A549 (cell line): ENCODE measurements around the gene KHNYN. TPM values are rescaled to one million over a fixed set of nuclear protein-coding genes. Genes with fewer than 3 reads are reported as not detected.
A peak's percentile ranks its signal among the peaks of the same experiment; 100 is the strongest.

ENCODE experiments used
- ATAC-seq, 2 experiments: fragments of 200-7000 bp in 1 of 2; fragments of >200 bp in 1 of 2; cut with Nextera tagmentation in 1 of 2; cut with Tn5 transposase in 1 of 2; 3 replicates each; pipeline versions ENCODE4 v1.8.0 to v1.9.1; 2018 to 2020; ENCODE audit warnings: mild to moderate bottlenecking in 1 of 2, moderate library complexity in 1 of 2
- CTCF ChIA-PET: fragments of 300-600 bp; sonication (Branson Sonifier 250); formaldehyde crosslinking; extraction: SDS; loops from one replicate; lab custom pipeline; 2021; ENCODE audit warnings: antibody characterized with exemption, inconsistent platforms; lab: Yijun Ruan, JAX
- POLR2A ChIA-PET: fragments of 350-600 bp; formaldehyde crosslinking; extraction: SDS; loops from one replicate; lab custom pipeline; 2021; ENCODE audit warnings: antibody characterized with exemption, inconsistent platforms; lab: Yijun Ruan, JAX
- DNase-seq, 2 experiments: peaks; one replicate each; pipeline versions ENCODE4 v3.0.0 to v3.0.0-alpha.2; 2011 to 2016; ENCODE audit warnings: low read depth in 1 of 2, low spot score in 1 of 2
- FAIRE-seq: peaks from 2 replicates; lab custom pipeline; 2011; peaks lifted over from hg19 to GRCh38; lab: Jason Lieb, UNC
- H3K27ac ChIP-seq, 2 experiments: fragments of >200 bp; sonication (Bioruptor Twin); formaldehyde crosslinking; 3 replicates each; pipeline ENCODE4 v1.5.1; 2016 to 2017
- H3K4me1 ChIP-seq: fragments of >200 bp; sonication (Bioruptor Twin); formaldehyde crosslinking; 3 replicates; pipeline ENCODE4 v1.6.1; 2016
- H3K4me2 ChIP-seq: fragments of >200 bp; sonication (Bioruptor Twin); formaldehyde crosslinking; 3 replicates; pipeline ENCODE4 v1.6.1; 2016
- H3K4me3 ChIP-seq: fragments of >200 bp; sonication (Bioruptor Twin); formaldehyde crosslinking; 3 replicates; pipeline ENCODE4 v1.5.1; 2016
- H3K9me3 ChIP-seq: fragments of >200 bp; sonication (Bioruptor Twin); formaldehyde crosslinking; 3 replicates; pipeline ENCODE4 v1.6.1; 2016
- BHLHE40 ChIP-seq: IDR thresholded peaks from 2 replicates; pipeline ENCODE4 v1.6.1; 2012; ENCODE audit warnings: low read depth, low read length, inconsistent platforms
- CBX2 ChIP-seq: fragments of 200-600 bp; sonication (generic); IDR thresholded peaks from 2 replicates; pipeline ENCODE4 v1.6.1; 2016; ENCODE audit warnings: low read depth, mild to moderate bottlenecking, borderline replicate concordance
- E2F6 ChIP-seq: IDR thresholded peaks from 2 replicates; pipeline ENCODE4 v1.6.1; 2012; ENCODE audit warnings: low read depth, borderline replicate concordance
- EHF ChIP-seq: fragments of 250-450 bp; sonication (Bioruptor Pico); IDR thresholded peaks from 2 replicates; pipeline ENCODE4 v1.5.0; 2020; ENCODE audit warnings: mild to moderate bottlenecking
- EP300 ChIP-seq, 2 experiments: fragments of >200 bp; sonication (Bioruptor Twin); formaldehyde crosslinking; IDR thresholded peaks; 2 replicates in 1 of 2; 3 replicates in 1 of 2; pipeline ENCODE4 v1.6.1; 2016 to 2017
- FOSB ChIP-seq: fragments of 250-450 bp; sonication (Bioruptor Pico); IDR thresholded peaks from 2 replicates; pipeline ENCODE4 v1.5.0; 2020; ENCODE audit warnings: mild to moderate bottlenecking, moderate library complexity
- FOSL2 ChIP-seq, 2 experiments: fragments of 450-650 bp in 1 of 2; fragments of >200 bp in 1 of 2; sonication (Bioruptor Twin) in 1 of 2; formaldehyde crosslinking; IDR thresholded peaks; 2 replicates each; pipeline versions ENCODE4 v1.5.0 to v1.6.1; 2016 to 2020; ENCODE audit warnings: mild to moderate bottlenecking in 1 of 2, moderate library complexity in 1 of 2
- HEYL ChIP-seq: fragments of 250-450 bp; sonication (Bioruptor Pico); IDR thresholded peaks from 2 replicates; pipeline ENCODE4 v1.8.0; 2021; ENCODE audit warnings: mild to moderate bottlenecking, moderate library complexity
- HMGXB4 ChIP-seq: fragments of 250-450 bp; sonication (Bioruptor Pico); IDR thresholded peaks from 2 replicates; pipeline ENCODE4 v1.5.0; 2021; ENCODE audit warnings: mild to moderate bottlenecking, moderate library complexity, borderline replicate concordance
- HOXB5 ChIP-seq: fragments of 250-450 bp; sonication (Bioruptor Pico); IDR thresholded peaks from 2 replicates; pipeline ENCODE4 v1.5.0; 2020; ENCODE audit warnings: mild to moderate bottlenecking, moderate library complexity
- JUN ChIP-seq, 2 experiments: fragments of >200 bp; sonication (Bioruptor Twin); formaldehyde crosslinking; IDR thresholded peaks; 2 replicates in 1 of 2; 3 replicates in 1 of 2; pipeline ENCODE4 v1.6.1; 2016 to 2017
- JUNB ChIP-seq: fragments of >200 bp; sonication (Bioruptor Twin); formaldehyde crosslinking; IDR thresholded peaks from 2 replicates; pipeline ENCODE4 v1.6.1; 2016
- MAZ ChIP-seq: fragments of 150-350 bp; IDR thresholded peaks from 2 replicates; pipeline ENCODE4 v1.6.1; 2014; ENCODE audit warnings: antibody characterized with exemption, low read depth, low read length, borderline replicate concordance
- RAD21 ChIP-seq, 2 experiments: fragments of >200 bp in 1 of 2; sonication (Bioruptor Twin) in 1 of 2; formaldehyde crosslinking in 1 of 2; IDR thresholded peaks in 1 of 2; conservative IDR thresholded peaks in 1 of 2; 2 replicates in 1 of 2; 3 replicates in 1 of 2; pipeline ENCODE4 v1.6.1; 2012 to 2018; ENCODE audit warnings: inconsistent platforms in 1 of 2
- REST ChIP-seq: fragments of 200-600 bp; sonication (generic); IDR thresholded peaks from 2 replicates; pipeline ENCODE4 v1.6.1; 2016; ENCODE audit warnings: antibody characterized with exemption, mild to moderate bottlenecking, moderate library complexity
- RNF2 ChIP-seq: fragments of 200-600 bp; sonication (generic); IDR thresholded peaks from 2 replicates; pipeline ENCODE4 v1.6.1; 2016; ENCODE audit warnings: low read depth, mild to moderate bottlenecking, antibody characterized with exemption, moderate library complexity, borderline replicate concordance
- TFCP2L1 ChIP-seq: fragments of 250-450 bp; sonication (Bioruptor Pico); IDR thresholded peaks from 2 replicates; pipeline ENCODE4 v1.5.0; 2021; ENCODE audit warnings: mild to moderate bottlenecking
- ZFP36 ChIP-seq: fragments of 450-650 bp; IDR thresholded peaks from 2 replicates; pipeline ENCODE4 v1.6.1; 2014; ENCODE audit warnings: borderline replicate concordance; ENCODE audit not compliant: partially characterized antibody
- ZNF302 ChIP-seq: fragments of 250-450 bp; sonication (Bioruptor Pico); IDR thresholded peaks from 2 replicates; pipeline ENCODE4 v1.9.0; 2021; ENCODE audit warnings: inconsistent platforms, mild to moderate bottlenecking, moderate library complexity
- WGBS: methylation state at CpG from one replicate; pipeline ENCODE4 v1.1.6; 2017; ENCODE audit errors: missing lambda C conversion rate; 5-methylcytosine and 5-hydroxymethylcytosine counted together
- polyA plus RNA-seq, 4 experiments: library from polyadenylated mRNA; depleted of rRNA in 3 of 4; stranded (reverse); fragments of >200 nt; fragmentation: RNase III in 1 of 4; extraction: RNeasy Plus Mini Kit Qiagen cat#74134 plus additional on column Dnase treatment in 1 of 4; gene quantifications; 2 replicates in 3 of 4; 3 replicates in 1 of 4; pipeline ENCODE4 v1.2.3, GENCODE V29; 2011 to 2017

Gene KHNYN
- polyA plus RNA-seq, 2 of the 4 experiments (the other 2 are of a cell fraction): 19.0 to 26.4 TPM

GRCh38 chr14:24431569-24432258 lies 2.0 kb downstream of the KHNYN start (continued):
- TF ChIP-seq ZFP36 (no peak), JUN (IDR thresholded peaks at IDR 0.05) (peak in 1 of 2 experiments; percentile 41; a peak in 1 of 5 replicates), RAD21 (conservative IDR thresholded peaks at IDR 0.05 in 1 of 2, IDR thresholded peaks at IDR 0.05 in 1 of 2) (peak; percentile 88 to 93), JUNB (no peak), HOXB5 (CRISPR knock-in tag) (no peak), TFCP2L1 (CRISPR knock-in tag) (no peak), HMGXB4 (no peak), CBX2 (no peak), ZNF302 (CRISPR knock-in tag) (no peak), EP300 (IDR thresholded peaks at IDR 0.05) (no peak)
- TF ChIP-seq, all 56 proteins: peak for 7

- peak overlapping the region in 1 of 2 experiments; percentile 51; a peak in 2 of 6 replicates for H3K27ac ChIP-seq
- no peak overlapping the region for H3K4me3 ChIP-seq
- CTCF ChIA-PET: interaction anchor here (0.6 to 18.0 kb wide), 29 partner anchors 9 to 375 kb away, joined by 3 to 1142 read pairs (median 9); partner anchors contain the start of genes ADCY4, CIDEB, DHRS1 and LTB4R
- peak overlapping the region; percentile 88 for H3K4me2 ChIP-seq
- no peak for ATAC-seq
- TF ChIP-seq TFCP2L1 (CRISPR knock-in tag) (no peak), EP300 (IDR thresholded peaks at IDR 0.05) (no peak), MAZ (no peak), FOSB (no peak), JUN (IDR thresholded peaks at IDR 0.05) (no peak), BHLHE40 (no peak), EHF (CRISPR knock-in tag) (no peak), RNF2 (no peak), HOXB5 (CRISPR knock-in tag) (no peak), CBX2 (no peak)
- whole genome bisulfite sequencing: 93% methylated on average over 12 of the region's 24 CpGs
- POLR2A ChIA-PET: interaction anchor here (0.8 to 3.6 kb wide), 10 partner anchors 10 to 190 kb away, joined by 4 to 66 read pairs (median 5); partner anchors contain the start of genes DHRS1, NOP9, RABGGTA and SDR39U1
- H3K4me1 ChIP-seq: peaks cover 14% of the 10 kb centered on the region
- H3K9me3 ChIP-seq: no peaks in the 10 kb centered on the region
- no peak for DNase-seq
- FAIRE-seq: no peak
These were observed 2.7 kb downstream of the KHNYN start for GRCh38 chr14:24432259-24433131.

- H3K27ac ChIP-seq: no peak overlapping the region
- CTCF ChIA-PET: interaction anchor here (4.3 to 18.0 kb wide), 4 partner anchors 9 to 115 kb away, joined by 32 to 1142 read pairs (median 146); partner anchors contain the start of genes ADCY4, CIDEB, DHRS1 and LTB4R
- H3K4me2 ChIP-seq: no peak overlapping the region
- POLR2A ChIA-PET: interaction anchor here (1.2 kb wide), 1 partner anchor 15 kb away, joined by 3 read pairs; no protein-coding TSS in a partner anchor
- FAIRE-seq (no peak), DNase-seq (no peak), ATAC-seq (no peak)
- H3K4me3 ChIP-seq: no peak overlapping the region
- WGBS: 83% methylated on average over 7 of the region's 7 CpGs
- no peaks in the 10 kb centered on the region for H3K9me3 ChIP-seq
- peaks cover 13% of the 10 kb centered on the region for H3K4me1 ChIP-seq
- TF ChIP-seq HEYL (CRISPR knock-in tag) (no peak), FOSL2 (IDR thresholded peaks at IDR 0.05) (no peak), FOSL2 (CRISPR knock-in tag; IDR thresholded peaks at IDR 0.05) (no peak), EHF (CRISPR knock-in tag) (no peak), REST (no peak), E2F6 (no peak)
These were observed 4.3 kb downstream of the KHNYN start for GRCh38 chr14:24434036-24434435.
